NCI-H510A treated with DMSO at 0.1 percent for 48 hours (cell line): Measurements from ENCODE around the gene CPHXL.

Experiments
- DNase-seq: peaks from one replicate; lab custom pipeline; 2025; lab: John Stamatoyannopoulos, UW

Gene CPHXL

DNA sequence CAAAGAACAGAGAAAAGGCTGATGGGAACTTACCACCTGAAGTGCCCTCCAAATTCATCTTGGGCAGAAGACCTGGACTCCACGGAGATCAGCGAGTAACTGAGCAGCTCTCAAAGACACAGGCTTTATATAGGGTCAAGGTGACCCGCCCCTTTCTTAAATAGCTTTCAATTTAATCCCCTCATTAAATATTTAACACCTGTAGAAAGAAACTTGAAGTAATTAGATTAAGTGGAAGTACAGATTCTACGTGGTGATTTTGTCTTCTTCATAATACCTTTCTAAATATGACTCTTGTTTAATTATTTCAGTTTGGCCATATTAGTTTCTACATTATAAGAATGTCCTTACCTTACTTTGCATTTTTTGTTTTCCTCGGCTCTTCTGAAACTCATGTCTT lies 24.9 kb downstream of the CPHXL start, which contains the start of gene DUXB:
Gene DUXB, minus strand, starts transcription at position 101 of the 400 bp plus-strand sequence. Its CDS starts 43 bp downstream, at position 58.
- no peak for DNase-seq

DNA sequence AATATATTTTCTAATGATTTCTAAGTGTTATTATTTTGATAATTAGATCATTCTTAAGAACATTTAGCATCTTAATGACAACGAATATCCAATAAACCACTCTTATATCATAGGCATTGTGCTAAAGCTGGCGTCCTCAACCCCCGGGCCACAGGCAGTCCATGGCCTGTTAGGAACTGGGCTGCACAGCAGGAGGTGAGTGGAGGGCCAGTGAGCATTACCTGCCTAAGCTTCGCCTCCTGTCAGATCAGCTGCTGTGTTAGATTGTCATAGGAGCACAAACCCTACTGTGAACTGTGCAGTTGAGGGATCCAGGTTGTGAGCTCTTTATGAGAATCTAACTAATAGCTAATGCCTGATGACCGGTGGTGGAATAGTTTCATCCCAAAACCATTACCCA lies 28.7 kb downstream of the CPHXL start:
- DNase-seq: no peak

DNA sequence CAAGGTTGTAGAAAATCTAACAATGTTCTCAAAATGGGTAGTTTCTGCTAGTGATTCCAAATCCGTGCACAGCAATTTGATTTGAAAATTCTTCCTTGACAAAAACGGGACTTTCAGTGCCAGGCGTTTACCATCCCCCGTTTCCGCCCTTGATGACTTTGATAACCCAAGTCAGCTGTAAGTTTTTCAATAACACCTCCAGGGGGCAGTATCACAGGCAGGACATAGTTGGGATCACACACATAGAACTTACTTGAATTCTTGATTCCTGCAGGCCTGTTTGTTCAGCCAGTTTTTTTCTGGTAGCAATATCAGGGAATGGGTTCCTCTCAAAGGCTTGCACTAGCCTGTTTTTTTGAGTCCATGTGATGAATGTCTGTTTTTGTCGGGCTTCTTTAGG lies 30.6 kb downstream of the CPHXL start:
- no peak for DNase-seq

DNA sequence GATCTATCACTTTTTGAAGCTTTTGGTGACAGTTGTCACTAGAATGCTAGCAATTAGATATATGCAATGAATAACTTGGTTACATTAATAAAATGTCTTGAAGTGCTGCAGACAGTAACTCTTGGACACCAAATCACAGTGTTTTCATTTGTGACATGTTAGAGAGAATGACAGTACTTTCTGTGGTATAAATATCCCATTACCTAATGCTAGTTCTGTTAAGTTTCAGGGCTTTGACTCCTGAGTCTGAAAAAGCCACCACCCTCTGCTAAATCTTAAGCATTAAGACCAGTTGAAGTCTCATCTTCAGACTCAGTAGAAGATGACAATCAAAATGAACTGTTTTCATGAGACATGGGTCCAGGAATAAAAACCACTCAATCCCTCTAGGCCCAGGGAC lies 38.9 kb downstream of the CPHXL start:
- DNase-seq: no peak

DNA sequence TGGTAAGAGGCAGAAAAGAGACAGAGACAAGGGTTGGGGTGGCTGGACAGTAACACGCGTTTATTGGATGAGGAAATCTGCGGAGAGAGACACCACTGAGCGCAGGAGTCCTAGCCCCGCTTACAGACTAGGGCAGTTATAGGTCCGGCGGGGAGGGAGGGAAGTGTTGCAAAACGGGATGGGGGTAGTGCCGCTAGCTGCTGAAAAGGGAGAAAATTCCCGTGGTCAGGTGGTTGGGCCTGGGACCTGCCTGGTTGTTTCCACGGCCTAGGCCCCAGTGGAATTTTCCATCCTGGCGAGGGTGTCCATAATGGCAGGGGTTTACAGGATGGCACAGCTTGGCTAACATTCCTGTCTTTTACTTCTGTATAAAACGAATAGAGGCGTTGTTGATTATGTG lies 44.0 kb downstream of the CPHXL start:
- DNase-seq: no peak

DNA sequence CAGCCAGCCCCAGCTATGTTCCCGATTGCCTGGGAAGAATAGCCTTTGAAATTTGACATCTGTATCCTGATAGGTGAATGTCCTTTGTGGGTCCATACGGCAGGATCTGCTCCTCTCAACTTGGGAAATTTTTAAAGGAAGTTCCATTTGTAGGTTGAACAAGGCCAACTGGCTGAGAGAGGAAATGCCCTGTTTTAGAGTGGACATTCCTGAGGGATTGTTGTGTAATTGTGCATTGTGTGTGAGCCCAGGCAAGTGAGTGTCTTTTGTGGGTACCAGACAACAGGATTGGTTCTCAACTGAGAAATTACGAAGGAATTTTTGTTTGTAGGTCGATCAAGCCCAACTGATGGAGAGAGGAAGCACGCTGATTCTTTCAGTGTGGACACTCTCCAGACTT lies 46.9 kb downstream of the CPHXL start:
- no peak for DNase-seq

DNA sequence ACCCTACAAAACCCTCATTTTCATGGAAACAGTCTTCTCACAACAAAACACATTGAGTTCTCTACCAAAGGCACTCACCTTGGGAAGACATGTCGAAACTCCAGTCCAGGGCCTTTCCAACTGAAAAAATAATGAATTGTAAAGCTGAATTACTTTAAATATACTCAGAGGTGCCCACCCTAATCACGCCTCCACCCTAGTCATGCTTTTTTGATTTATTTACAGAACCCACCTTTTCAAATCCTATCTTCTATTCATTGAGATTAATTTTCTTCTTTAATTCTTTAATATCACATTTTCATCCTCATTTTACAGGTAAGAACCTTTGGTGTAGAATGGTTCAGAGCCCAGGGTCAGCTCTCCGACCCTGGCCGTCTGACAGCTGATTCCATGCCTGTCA lies 49.4 kb downstream of the CPHXL start, which contains the start of gene CPHXL2:
Gene CPHXL2, minus strand, starts transcription at position 101 of the 400 bp plus-strand sequence. Its CDS starts 10 bp downstream, at position 91.
- no peak for DNase-seq

DNA sequence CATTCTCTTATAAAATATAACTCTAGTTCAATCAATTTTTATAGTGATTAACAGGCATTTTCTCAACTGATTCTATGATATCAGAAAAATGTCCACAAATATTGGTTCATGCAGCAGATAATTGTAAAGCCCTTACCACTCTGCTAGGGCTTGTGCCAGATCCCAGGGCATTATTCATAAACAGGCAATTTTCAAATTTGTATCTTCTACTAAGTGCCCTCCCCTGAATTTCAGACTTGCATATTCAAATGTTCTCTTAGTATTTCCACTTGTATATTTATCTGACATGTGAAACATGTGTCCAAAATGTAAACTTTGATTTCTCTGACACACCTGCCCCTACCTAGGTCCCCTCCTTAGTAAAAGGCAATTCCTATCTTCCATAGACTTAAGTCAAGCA lies 58.8 kb downstream of the CPHXL start:
- no peak for DNase-seq
